Mesendoderm (in vitro differentiated cells): Measurements from ENCODE around the gene KAZN.

Experiments used
- DNase-seq: peaks from one replicate; pipeline ENCODE4 v3.0.0; 2013
- H2AK5ac ChIP-seq: 2 replicates; pipeline ENCODE4 v1.6.1; 2013; ENCODE audit warnings: low read length, inconsistent platforms
- H2BK120ac ChIP-seq: 2 replicates; pipeline ENCODE4 v1.6.1; 2013; ENCODE audit warnings: low read depth, mild to moderate bottlenecking, low read length, moderate library complexity, mixed read lengths
- H2BK15ac ChIP-seq: replicated peaks from 2 replicates; pipeline ENCODE4 v1.6.1; 2013; ENCODE audit warnings: low read depth, mild to moderate bottlenecking, moderate library complexity
- H2BK5ac ChIP-seq: 2 replicates; pipeline ENCODE4 v1.6.1; 2013; ENCODE audit warnings: low read length, inconsistent platforms
- H3K18ac ChIP-seq: 2 replicates; pipeline ENCODE4 v1.6.1; 2013; ENCODE audit warnings: mild to moderate bottlenecking, low read length, mixed read lengths
- H3K23ac ChIP-seq: one replicate; pipeline ENCODE4 v1.6.1; 2013; ENCODE audit warnings: low read length
- H3K27ac ChIP-seq: 2 replicates; pipeline ENCODE4 v1.5.1; 2013; ENCODE audit warnings: low read depth, mild to moderate bottlenecking, inconsistent platforms, low read length, moderate library complexity
- H3K27me3 ChIP-seq: 2 replicates; pipeline ENCODE4 v1.6.1; 2013; ENCODE audit warnings: low read length, control low read depth, mild to moderate bottlenecking, inconsistent platforms; ENCODE audit not compliant: insufficient read depth, poor library complexity
- H3K36me3 ChIP-seq: 2 replicates; pipeline ENCODE4 v1.6.1; 2013; ENCODE audit warnings: low read length, inconsistent platforms; ENCODE audit not compliant: control insufficient read depth, insufficient read depth
- H3K4ac ChIP-seq: one replicate; pipeline ENCODE4 v1.6.1; 2013; ENCODE audit warnings: low read depth, mild to moderate bottlenecking, low read length, moderate library complexity
- H3K4me1 ChIP-seq: 2 replicates; pipeline ENCODE4 v1.6.1; 2013; ENCODE audit warnings: low read depth, low read length, inconsistent platforms; ENCODE audit not compliant: control insufficient read depth
- H3K4me2 ChIP-seq: 2 replicates; pipeline ENCODE4 v1.6.1; 2013; ENCODE audit warnings: low read length
- H3K4me3 ChIP-seq: 2 replicates; pipeline ENCODE4 v1.5.1; 2013; ENCODE audit warnings: mild to moderate bottlenecking, low read length
- H3K56ac ChIP-seq: one replicate; pipeline ENCODE4 v1.6.1; 2013; ENCODE audit warnings: low read length
- H3K79me1 ChIP-seq: 2 replicates; pipeline ENCODE4 v1.6.1; 2013; ENCODE audit warnings: low read length, inconsistent platforms
- H3K79me2 ChIP-seq: 2 replicates; pipeline ENCODE4 v1.6.1; 2013; ENCODE audit warnings: mild to moderate bottlenecking, low read length; ENCODE audit not compliant: control insufficient read depth, insufficient read depth
- H3K9ac ChIP-seq: 2 replicates; pipeline ENCODE4 v1.6.1; 2013; ENCODE audit warnings: low read length, inconsistent platforms
- H4K5ac ChIP-seq: one replicate; pipeline ENCODE4 v1.6.1; 2013; ENCODE audit warnings: low read length
- H4K8ac ChIP-seq: one replicate; pipeline ENCODE4 v1.6.1; 2013; ENCODE audit warnings: low read depth, mild to moderate bottlenecking, control low read depth, low read length, moderate library complexity
- WGBS: extraction: QIAGEN DNeasy Blood & Tissue Kit; methylation state at CpG from one replicate; pipeline ENCODE4 v1.1.7; 2013; ENCODE audit warnings: low lambda C conversion rate, missing lambda C conversion rate; ENCODE audit not compliant: insufficient coverage; ENCODE audit errors: extremely low coverage; 5-methylcytosine and 5-hydroxymethylcytosine counted together

The KAZN gene

DNA sequence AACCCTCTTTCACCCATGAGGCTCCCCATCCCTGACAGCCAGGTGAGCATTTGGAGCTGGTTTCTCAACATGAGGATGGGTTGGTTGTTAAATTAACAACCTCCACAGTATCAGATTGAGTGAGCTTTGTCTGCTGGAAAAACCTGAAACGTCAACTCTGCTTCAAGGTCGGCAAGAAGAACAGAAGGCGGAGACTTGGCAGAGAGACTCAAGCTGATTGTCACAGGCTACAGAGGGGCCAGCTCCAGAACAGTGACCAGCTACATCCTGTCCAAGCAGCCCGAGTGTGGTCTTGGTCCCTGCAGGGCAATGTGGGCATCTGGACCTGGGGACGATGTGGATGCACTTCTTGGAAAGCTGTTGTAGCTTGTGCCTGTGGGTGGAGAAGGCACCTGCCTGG is 518.5 kb downstream of the KAZN start:
- Histone ChIP-seq H3K27me3 (no peaks in the 10 kb centered on the region), H3K56ac (no peak overlapping the region), H2AK5ac (no peak overlapping the region), H3K79me1 (no peaks in the 10 kb centered on the region), H4K5ac (no peak overlapping the region), H2BK120ac (no peak overlapping the region), H3K4me1 (no peaks in the 10 kb centered on the region), H2BK5ac (no peak overlapping the region), H3K36me3 (no peaks in the 10 kb centered on the region), H3K4me2 (no peak overlapping the region), H3K18ac (no peak overlapping the region), H3K4ac (no peak overlapping the region), H3K27ac (no peak overlapping the region), H3K79me2 (no peaks in the 10 kb centered on the region), H4K8ac (no peak overlapping the region), H3K9ac (no peak overlapping the region), H3K4me3 (no peak overlapping the region), H3K23ac (no peak overlapping the region), H2BK15ac (no peak overlapping the region)
- WGBS, result no CpG with 5 or more reads among the region's 5 CpGs
- DNase-seq, result no peak

DNA sequence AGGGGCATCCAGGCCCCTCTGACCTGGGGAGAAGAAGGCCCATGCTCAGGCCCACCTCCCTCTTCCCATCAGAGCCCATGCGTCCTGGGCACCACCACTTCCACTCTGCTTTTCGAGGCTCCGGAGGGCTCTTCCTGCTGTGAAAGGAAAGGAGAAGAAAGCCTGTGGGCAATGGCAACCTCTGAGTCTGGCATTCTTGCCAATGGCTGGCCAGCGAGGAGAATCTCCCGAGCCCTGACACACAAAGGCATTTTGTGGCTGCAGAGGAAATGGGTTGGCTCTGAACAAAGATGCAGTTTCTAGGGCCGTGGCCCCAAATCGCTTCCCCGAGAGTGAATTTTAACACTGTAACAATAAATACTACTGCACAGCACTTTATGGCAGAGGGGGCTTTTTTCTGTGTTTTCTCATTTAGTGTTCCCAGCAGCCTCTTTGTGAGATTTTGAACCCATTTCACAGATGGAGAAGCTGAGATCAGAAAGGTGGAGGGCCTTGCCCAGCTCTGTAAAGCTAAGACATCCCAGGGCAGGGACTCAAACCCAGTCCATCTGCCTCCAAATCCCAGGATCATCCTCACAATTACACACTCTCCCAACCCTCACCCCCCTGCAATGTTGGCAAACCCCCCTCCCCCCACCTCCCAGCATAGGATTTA is 519.3 kb downstream of the KAZN start:
- Histone ChIP-seq H2BK15ac (no peak overlapping the region), H3K56ac (no peak overlapping the region), H3K79me1 (no peaks in the 10 kb centered on the region), H2AK5ac (no peak overlapping the region), H3K9ac (no peak overlapping the region), H3K4me3 (no peak overlapping the region), H3K4ac (no peak overlapping the region), H3K4me1 (no peaks in the 10 kb centered on the region), H3K36me3 (no peaks in the 10 kb centered on the region), H2BK5ac (no peak overlapping the region), H4K5ac (no peak overlapping the region), H3K79me2 (no peaks in the 10 kb centered on the region), H3K27ac (no peak overlapping the region), H3K23ac (no peak overlapping the region), H3K18ac (no peak overlapping the region), H3K4me2 (no peak overlapping the region), H2BK120ac (no peak overlapping the region), H3K27me3 (no peaks in the 10 kb centered on the region), H4K8ac (no peak overlapping the region)
- no peak for DNase-seq
- WGBS, result no CpG with 5 or more reads among the region's 8 CpGs

DNA sequence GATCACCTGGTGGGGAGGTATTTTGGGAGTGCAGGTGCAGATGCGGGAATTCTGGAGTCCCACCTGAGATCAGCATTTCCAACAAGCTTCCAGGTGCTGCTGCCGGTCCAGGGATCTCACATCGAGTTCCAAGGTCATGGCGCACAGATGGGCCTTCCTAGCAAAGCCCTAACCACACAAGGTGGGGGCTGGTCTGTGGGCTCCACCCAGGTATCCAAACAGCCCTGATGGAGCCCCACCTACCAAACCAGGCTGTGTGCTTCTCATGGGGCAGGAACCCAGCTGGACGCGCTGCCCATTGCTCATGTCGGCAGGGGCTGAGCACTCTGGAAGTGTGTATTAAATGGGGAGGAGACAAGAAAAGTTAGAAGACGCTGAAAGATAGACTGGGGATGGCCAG is 520.1 kb downstream of the KAZN start:
- H3K27me3 ChIP-seq, result no peaks in the 10 kb centered on the region
- no CpG with 5 or more reads among the region's 8 CpGs for WGBS

DNA sequence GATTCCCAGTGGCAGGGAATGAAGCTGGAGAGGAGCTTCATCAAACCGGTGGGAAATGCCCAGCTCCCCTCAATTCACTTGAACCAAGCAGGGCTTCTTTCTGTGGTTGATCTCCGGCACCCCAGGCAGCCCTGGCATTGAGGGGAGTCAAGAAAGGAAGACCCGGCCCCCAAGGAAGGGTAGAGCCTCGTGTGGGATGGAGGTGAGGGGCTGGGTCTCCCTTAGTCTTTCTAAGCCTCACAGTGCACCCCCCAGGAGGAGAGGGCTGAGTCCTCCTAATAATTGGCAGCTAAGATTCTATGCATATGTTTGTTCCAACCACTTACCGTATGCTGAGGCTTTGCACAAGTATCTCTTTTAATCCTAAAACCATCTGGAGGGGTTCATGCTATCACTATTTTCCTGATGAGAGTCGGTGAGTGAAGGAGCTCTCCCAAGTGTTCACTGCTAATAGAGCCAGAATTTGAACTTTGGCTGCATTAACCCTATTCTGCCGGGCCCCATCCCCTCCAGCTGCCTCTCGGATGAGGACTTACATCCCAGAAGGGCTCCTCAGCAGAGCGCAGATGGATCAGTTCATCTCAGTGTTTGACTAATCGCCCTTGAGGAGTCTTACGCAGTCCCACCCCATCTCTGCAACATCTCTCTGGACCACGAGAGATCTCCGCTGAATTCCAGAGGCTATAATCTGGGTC is 521.9 kb downstream of the KAZN start:
- Histone ChIP-seq H3K27me3 (no peaks in the 10 kb centered on the region), H3K4ac (no peak overlapping the region), H3K79me2 (no peaks in the 10 kb centered on the region), H2BK120ac (no peak overlapping the region), H4K8ac (no peak overlapping the region), H3K9ac (no peak overlapping the region), H2BK15ac (no peak overlapping the region), H3K4me2 (no peak overlapping the region), H2AK5ac (no peak overlapping the region), H3K56ac (no peak overlapping the region), H3K23ac (no peak overlapping the region), H3K4me3 (no peak overlapping the region), H3K79me1 (no peaks in the 10 kb centered on the region), H3K27ac (no peak overlapping the region), H2BK5ac (no peak overlapping the region), H3K18ac (no peak overlapping the region), H4K5ac (no peak overlapping the region), H3K4me1 (no peaks in the 10 kb centered on the region), H3K36me3 (no peaks in the 10 kb centered on the region)
- WGBS, result no CpG with 5 or more reads among the region's 13 CpGs
- no peak for DNase-seq

More for the DNA sequence above, 520.1 kb downstream of the KAZN start:
- Histone ChIP-seq H2BK120ac (no peak overlapping the region), H3K79me1 (no peaks in the 10 kb centered on the region), H3K4ac (no peak overlapping the region), H4K5ac (no peak overlapping the region), H4K8ac (no peak overlapping the region), H3K36me3 (no peaks in the 10 kb centered on the region), H3K27ac (no peak overlapping the region), H3K4me3 (no peak overlapping the region), H3K9ac (no peak overlapping the region), H3K23ac (no peak overlapping the region), H3K4me1 (no peaks in the 10 kb centered on the region), H2BK5ac (no peak overlapping the region), H3K18ac (no peak overlapping the region), H3K4me2 (no peak overlapping the region), H2BK15ac (no peak overlapping the region), H3K56ac (no peak overlapping the region), H2AK5ac (no peak overlapping the region), H3K79me2 (no peaks in the 10 kb centered on the region)
- DNase-seq, result no peak

DNA sequence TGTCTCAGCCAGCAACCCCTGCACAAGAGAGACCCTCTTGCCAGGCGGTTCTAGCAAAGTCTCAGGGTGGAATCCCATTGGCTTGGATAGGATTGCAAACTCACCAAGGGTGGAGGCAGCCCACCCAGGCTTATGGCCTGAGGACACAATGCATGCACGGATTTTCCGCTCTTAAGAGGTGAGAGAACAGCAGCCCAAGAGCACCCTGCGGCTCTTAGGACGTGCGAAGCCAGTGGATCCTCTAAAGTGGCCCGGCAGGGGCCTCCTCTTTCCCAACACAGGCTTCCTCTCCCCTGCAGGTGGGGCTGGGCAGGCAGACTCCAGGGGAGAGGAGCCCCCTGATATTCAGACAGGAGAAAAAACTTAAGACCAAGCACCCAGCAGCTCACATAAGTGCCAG is 523.8 kb downstream of the KAZN start:
- Histone ChIP-seq H3K79me2 (no peaks in the 10 kb centered on the region), H3K79me1 (no peaks in the 10 kb centered on the region), H3K9ac (no peak overlapping the region), H3K4me3 (no peak overlapping the region), H3K23ac (no peak overlapping the region), H4K8ac (no peak overlapping the region), H3K4me2 (no peak overlapping the region), H3K4me1 (no peaks in the 10 kb centered on the region), H4K5ac (no peak overlapping the region), H3K4ac (no peak overlapping the region), H3K27me3 (no peaks in the 10 kb centered on the region), H3K27ac (no peak overlapping the region), H2BK15ac (no peak overlapping the region), H3K36me3 (no peaks in the 10 kb centered on the region), H3K56ac (no peak overlapping the region), H2BK5ac (no peak overlapping the region), H2BK120ac (no peak overlapping the region), H2AK5ac (no peak overlapping the region), H3K18ac (no peak overlapping the region)
- DNase-seq, result no peak
- WGBS, result no CpG with 5 or more reads among the region's 7 CpGs

DNA sequence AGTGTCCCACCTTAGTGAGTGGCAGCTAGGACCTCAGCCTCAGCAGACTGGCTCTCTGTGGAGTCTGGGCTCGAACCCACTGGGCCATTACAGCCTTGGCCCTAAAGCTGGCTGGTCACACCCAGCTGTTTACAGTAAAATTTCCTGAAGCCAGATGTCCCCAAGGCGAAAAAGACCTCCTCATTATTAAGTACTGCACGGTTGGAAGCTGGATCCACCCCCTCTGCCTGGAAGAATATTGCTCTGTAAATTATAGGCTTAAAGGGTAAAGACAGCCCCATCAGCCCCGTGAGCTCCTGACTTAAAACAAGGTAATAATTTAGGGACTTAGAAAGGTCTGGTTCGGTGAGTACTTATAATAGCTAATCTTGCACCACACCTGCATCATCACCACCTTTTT is 524.8 kb downstream of the KAZN start:
- Histone ChIP-seq H3K4me1 (no peaks in the 10 kb centered on the region), H3K18ac (no peak overlapping the region), H4K5ac (no peak overlapping the region), H3K79me1 (no peaks in the 10 kb centered on the region), H3K4me3 (no peak overlapping the region), H2BK5ac (no peak overlapping the region), H3K4ac (no peak overlapping the region), H3K79me2 (no peaks in the 10 kb centered on the region), H3K27ac (no peak overlapping the region), H3K36me3 (no peaks in the 10 kb centered on the region), H4K8ac (no peak overlapping the region), H3K23ac (no peak overlapping the region), H3K4me2 (no peak overlapping the region), H2BK15ac (no peak overlapping the region), H2AK5ac (no peak overlapping the region), H3K9ac (no peak overlapping the region), H3K27me3 (no peaks in the 10 kb centered on the region), H2BK120ac (no peak overlapping the region), H3K56ac (no peak overlapping the region)
- WGBS, result no CpG with 5 or more reads among the region's 5 CpGs
- DNase-seq, result no peak
